Sigmoid colon (tissue), 4 donors: ENCODE data around the gene CDK5.

Experiments
- EP300 ChIP-seq, 4 donors: sonication (generic); formaldehyde crosslinking; IDR thresholded peaks; one replicate each; pipeline ENCODE4 v1.6.1; 2017; ENCODE audit warnings: antibody characterized with exemption in 4 of 4
- POLR2A ChIP-seq, 2 donors: fragments of 450-650 bp; IDR thresholded peaks; one replicate each; pipeline ENCODE4 v1.6.1; 2016; ENCODE audit warnings: antibody characterized with exemption in 2 of 2, mild to moderate bottlenecking in 2 of 2, moderate library complexity in 2 of 2
- TF ChIP-seq, protein P1 (sequence below), 4 experiments: fragments of 450-650 bp in 3 of 4; fragments of 200-600 bp in 1 of 4; IDR thresholded peaks; one replicate each; pipeline ENCODE4 v1.5.1; 2016 to 2019; ENCODE audit warnings: antibody characterized with exemption in 4 of 4, mild to moderate bottlenecking in 3 of 4, moderate library complexity in 2 of 4

DNA sequence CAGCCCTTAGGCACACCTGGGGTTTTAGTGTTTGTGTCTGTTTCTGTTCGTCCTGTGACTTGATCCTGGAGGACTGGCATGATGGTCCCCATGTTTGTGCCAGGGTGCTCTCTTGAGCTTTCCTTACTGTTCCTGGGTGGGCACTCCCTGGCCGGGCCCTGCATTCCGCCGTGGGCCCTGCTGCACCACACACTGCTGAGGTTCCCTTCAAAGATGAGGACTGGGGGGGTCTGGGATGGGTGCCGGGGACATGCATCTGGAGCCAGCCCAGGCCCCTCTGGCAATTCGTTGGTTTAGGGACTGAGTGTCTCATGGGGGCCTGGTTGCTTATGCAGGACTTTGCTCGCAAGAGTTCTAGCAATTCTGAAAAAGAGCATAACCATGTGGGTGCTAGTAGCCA lies 33.3 kb upstream of the CDK5 start:
- TF ChIP-seq, protein P1, sequence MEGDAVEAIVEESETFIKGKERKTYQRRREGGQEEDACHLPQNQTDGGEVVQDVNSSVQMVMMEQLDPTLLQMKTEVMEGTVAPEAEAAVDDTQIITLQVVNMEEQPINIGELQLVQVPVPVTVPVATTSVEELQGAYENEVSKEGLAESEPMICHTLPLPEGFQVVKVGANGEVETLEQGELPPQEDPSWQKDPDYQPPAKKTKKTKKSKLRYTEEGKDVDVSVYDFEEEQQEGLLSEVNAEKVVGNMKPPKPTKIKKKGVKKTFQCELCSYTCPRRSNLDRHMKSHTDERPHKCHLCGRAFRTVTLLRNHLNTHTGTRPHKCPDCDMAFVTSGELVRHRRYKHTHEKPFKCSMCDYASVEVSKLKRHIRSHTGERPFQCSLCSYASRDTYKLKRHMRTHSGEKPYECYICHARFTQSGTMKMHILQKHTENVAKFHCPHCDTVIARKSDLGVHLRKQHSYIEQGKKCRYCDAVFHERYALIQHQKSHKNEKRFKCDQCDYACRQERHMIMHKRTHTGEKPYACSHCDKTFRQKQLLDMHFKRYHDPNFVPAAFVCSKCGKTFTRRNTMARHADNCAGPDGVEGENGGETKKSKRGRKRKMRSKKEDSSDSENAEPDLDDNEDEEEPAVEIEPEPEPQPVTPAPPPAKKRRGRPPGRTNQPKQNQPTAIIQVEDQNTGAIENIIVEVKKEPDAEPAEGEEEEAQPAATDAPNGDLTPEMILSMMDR (IDR thresholded peaks at IDR 0.05), result no peak
- TF ChIP-seq EP300 (IDR thresholded peaks at IDR 0.05) (no peak), POLR2A (IDR thresholded peaks at IDR 0.05) (no peak)
